ENCODE measurements around the gene PPL. TPM values are rescaled to one million over a fixed set of nuclear protein-coding genes. Genes with fewer than 3 reads are reported as not detected.

The PPL gene
- total RNA-seq, 2 donors from 2014 or later: 0.09 to 0.22 TPM

DNA sequence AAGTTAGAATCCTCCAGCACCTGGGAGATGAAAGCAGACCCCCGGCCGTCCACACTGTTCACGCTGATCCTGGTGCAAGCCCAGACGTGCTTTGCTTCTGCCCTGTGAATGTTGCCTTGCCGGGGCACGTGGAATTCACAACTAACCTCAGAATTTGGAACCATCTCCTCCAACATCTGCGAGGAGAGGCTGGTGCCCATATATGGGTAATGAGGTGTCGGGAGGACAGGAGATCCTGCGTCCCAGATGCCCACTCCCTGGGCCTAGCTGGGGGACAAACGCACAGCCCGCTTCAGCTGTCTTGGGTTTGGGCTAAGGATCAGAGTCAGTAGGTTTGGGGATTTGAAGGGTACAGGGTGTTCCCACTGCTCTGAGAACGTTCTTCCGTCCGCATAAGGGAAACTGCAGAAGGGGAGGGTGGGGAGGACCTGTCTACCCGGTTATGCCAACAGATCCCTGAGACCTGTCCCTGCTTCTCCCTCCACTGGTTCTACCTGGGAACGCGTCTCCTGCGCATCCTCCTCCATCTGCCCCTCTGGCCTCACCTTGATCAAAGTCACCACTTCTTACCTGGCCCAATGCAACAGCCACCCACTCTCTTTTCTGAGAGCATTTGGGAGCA, 14.1 kb downstream of the PPL start:
- H3K4me3 Mint-ChIP-seq: no peak overlapping the region
- ATAC-seq (replicated peaks in 1 of 2) (no peak), DNase-seq (no peak)
- H3K27ac Mint-ChIP-seq: no peak overlapping the region
- peaks cover 5 to 9% of the 10 kb centered on the region in 2 donors for H3K9me3 Mint-ChIP-seq
- peaks cover 4 to 6% of the 10 kb centered on the region in 2 donors for H3K36me3 Mint-ChIP-seq (ENCODE audit: insufficient read depth in 2 of 2)
- no peaks in the 10 kb centered on the region for H3K27me3 Mint-ChIP-seq (ENCODE audit: low read depth)
- H3K4me1 Mint-ChIP-seq (ENCODE audit: low read depth): no peaks in the 10 kb centered on the region

DNA sequence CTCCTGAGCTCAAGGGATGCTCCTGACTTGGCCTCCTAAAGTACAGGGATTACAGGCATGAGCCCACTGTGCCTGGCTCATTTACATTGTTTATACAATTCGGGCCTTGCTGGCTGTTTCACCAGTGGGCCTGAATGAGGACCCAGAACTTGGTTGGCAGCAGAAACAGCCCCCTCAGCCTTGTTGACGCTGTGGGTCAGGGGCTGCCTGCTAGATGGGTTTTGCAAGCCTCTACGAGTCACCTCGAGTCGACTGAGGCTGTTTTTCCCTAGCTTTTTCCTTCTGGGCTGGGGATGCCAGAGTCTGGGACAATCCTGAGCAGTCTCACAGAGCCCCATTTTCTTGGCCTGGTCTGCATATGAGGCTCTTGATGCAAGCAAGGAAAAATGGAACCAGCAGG, 16.1 kb downstream of the PPL start:
- no peaks in the 10 kb centered on the region for H3K36me3 Mint-ChIP-seq (ENCODE audit: insufficient read depth in 2 of 2)
- DNase-seq: no peak
- no peak for ATAC-seq (replicated peaks in 1 of 2)
- no peaks in the 10 kb centered on the region for H3K9me3 Mint-ChIP-seq
- no peak overlapping the region for H3K27ac Mint-ChIP-seq
- no peaks in the 10 kb centered on the region for H3K27me3 Mint-ChIP-seq (ENCODE audit: low read depth)
- no peaks in the 10 kb centered on the region for H3K4me1 Mint-ChIP-seq (ENCODE audit: low read depth)
- no peak overlapping the region for H3K4me3 Mint-ChIP-seq

- DNase-seq: no peak
- Mint-ChIP-seq H3K36me3 (ENCODE audit: insufficient read depth in 2 of 2) (no peaks in the 10 kb centered on the region), H3K27ac (no peak overlapping the region), H3K9me3 (no peaks in the 10 kb centered on the region), H3K4me1 (ENCODE audit: low read depth) (no peaks in the 10 kb centered on the region), H3K27me3 (ENCODE audit: low read depth) (no peaks in the 10 kb centered on the region), H3K4me3 (no peak overlapping the region)
- ATAC-seq (replicated peaks in 1 of 2): no peak
Observed at GRCh38 chr16:4918781-4919251, 18.1 kb downstream of the PPL start.

- H3K9me3 Mint-ChIP-seq: no peaks in the 10 kb centered on the region
- no peak for ATAC-seq (replicated peaks in 1 of 2)
- no peaks in the 10 kb centered on the region for H3K27me3 Mint-ChIP-seq (ENCODE audit: low read depth)
- H3K4me1 Mint-ChIP-seq (ENCODE audit: low read depth): no peaks in the 10 kb centered on the region
- H3K4me3 Mint-ChIP-seq: no peak overlapping the region
- H3K36me3 Mint-ChIP-seq (ENCODE audit: insufficient read depth in 2 of 2): no peaks in the 10 kb centered on the region
- H3K27ac Mint-ChIP-seq: no peak overlapping the region
- no peak for DNase-seq
Observed at GRCh38 chr16:4917117-4917516, 19.8 kb downstream of the PPL start.

DNA sequence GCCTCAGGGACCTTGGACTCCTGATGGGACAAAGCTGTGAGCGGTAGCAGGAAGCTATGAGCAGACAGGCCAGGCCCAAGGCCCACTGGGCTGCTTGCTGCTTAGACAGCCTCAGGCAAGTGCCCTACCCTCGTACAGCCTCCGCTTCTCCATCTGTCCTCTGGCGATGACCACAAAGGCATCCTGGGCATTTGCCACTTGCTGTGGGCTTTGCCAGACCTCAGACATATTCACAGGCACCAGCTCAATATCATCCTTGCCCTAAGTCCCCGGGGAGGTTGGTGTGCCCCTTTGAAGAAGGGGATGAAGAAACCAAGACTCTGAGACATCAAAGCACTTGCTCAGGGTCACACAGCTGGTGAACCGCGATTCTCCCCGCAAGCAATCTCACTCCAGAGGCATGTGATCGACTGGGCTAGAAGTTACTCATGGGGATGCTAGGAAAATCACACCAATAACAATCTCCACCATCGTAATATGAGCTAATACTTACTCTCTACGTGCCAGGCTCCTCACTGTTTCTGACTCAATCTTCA, 21.7 kb downstream of the PPL start:
- DNase-seq (no peak), ATAC-seq (replicated peaks in 1 of 2) (no peak)
- Mint-ChIP-seq H3K36me3 (ENCODE audit: insufficient read depth in 2 of 2) (no peaks in the 10 kb centered on the region), H3K4me3 (no peak overlapping the region), H3K27ac (no peak overlapping the region), H3K27me3 (ENCODE audit: low read depth) (no peaks in the 10 kb centered on the region), H3K9me3 (no peaks in the 10 kb centered on the region), H3K4me1 (ENCODE audit: low read depth) (no peaks in the 10 kb centered on the region)

DNA sequence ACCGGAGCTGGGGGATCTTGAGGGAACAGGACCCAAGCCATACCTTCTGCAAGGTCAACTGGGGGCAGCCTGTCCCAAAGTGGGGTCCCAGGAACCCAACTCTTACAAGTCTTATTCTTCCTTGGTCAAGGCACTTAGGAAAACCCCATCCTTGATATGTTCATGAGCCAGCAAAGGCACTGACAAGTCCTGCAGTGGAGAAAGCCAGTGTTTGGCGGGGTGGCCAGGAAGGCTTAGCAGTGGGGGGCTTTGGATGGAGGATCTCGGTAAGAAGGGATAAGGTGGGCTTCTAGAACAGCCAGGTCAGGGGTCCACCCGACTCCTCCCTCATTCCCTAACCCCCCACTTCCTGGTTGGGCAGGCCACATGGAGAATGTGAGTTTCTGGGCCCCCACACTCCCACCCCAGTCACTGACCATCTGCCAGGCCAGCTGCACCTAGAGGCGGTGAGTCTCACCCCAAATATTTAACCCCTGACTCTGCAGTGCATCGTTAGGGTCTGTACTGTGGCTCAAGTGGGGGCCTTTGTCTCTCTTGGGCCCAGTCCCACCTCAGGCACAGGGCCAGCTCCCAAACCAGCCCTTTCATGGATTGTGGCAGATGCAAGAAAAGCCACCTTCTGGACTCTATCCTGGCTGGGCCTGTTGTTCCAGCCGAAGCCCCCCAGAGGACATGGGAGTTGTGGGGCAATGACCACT, 22.3 kb downstream of the PPL start:
- H3K4me1 Mint-ChIP-seq (ENCODE audit: low read depth): no peaks in the 10 kb centered on the region

DNA sequence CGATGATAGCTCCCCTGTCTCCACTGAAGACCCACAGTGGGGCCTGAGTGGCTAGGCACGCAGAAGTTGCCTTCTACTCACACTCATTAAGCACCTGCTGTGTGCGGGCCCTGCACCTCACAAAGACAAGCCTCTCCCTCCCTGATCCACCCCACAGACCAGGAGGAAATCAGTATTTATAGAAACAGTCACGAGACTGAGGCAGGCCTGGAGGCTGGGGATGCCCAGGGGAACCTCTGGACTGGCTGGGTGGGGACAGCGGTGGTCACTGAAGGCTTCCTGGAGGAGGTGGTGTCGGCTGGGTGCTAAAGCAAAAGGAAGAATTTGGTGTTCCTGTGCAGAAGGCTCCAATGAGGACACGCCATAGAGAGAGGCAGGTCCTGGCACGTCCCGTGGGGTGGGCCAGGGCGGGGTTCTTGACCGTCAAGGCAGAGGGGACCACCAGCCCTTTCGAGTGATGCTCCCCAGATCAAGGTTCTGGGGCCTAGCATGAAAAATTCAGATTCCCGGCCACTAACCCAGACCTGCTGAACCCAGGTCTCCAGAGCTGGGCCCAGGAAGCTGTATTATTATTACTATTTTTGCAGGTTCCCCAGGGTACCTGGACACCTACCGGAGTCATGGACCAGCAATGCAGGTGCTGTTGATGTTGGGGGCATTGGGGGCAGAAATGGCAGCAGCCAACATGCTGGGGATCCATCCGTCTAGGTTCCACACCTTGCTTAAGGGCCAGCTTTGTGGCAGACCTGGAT, 23.0 kb downstream of the PPL start:
- Mint-ChIP-seq H3K9me3 (no peaks in the 10 kb centered on the region), H3K4me1 (ENCODE audit: low read depth) (no peaks in the 10 kb centered on the region), H3K36me3 (ENCODE audit: insufficient read depth in 2 of 2) (no peaks in the 10 kb centered on the region), H3K4me3 (no peak overlapping the region), H3K27me3 (ENCODE audit: low read depth) (no peaks in the 10 kb centered on the region), H3K27ac (no peak overlapping the region)
- ATAC-seq (replicated peaks in 1 of 2): no peak
- no peak for DNase-seq

More for the DNA sequence above, 22.3 kb downstream of the PPL start:
- no peaks in the 10 kb centered on the region for H3K27me3 Mint-ChIP-seq (ENCODE audit: low read depth)
- no peaks in the 10 kb centered on the region for H3K36me3 Mint-ChIP-seq (ENCODE audit: insufficient read depth in 2 of 2)
- H3K9me3 Mint-ChIP-seq: no peaks in the 10 kb centered on the region
- no peak overlapping the region for H3K27ac Mint-ChIP-seq
- no peak for ATAC-seq (replicated peaks in 1 of 2)
- DNase-seq: no peak
- H3K4me3 Mint-ChIP-seq: no peak overlapping the region

DNA sequence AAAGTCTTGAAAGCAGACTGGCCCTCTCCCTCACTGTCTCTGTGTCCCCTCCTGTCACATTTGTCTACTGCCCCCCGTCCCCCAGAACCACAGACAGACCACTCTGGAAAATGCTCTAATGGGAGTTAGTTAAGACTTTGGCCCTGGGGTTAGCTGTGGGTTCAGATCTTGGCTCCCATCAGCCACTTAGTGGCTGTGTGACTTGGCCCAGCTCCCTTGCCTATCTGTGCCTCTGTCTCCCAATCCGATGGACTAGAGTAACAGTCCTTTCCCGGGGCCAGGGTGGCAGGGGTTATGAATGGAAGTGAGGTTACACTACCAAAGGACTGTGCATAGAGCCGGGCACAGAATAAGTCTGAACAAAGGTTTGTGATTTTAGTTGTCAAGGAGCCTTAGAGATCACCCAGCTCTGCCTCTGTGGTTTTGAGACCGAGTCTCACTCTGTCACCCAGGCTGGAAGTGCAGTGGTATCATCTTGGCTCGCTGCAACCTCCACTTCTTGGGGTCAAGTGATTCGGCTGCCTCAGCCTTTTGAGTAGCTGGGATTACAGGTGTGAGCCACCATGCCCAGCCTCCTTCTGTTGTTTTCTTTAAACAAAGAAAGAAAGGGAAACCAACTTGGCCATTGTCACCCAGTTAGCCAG, 23.7 kb downstream of the PPL start:
- no peaks in the 10 kb centered on the region for H3K9me3 Mint-ChIP-seq
- no peak overlapping the region for H3K4me3 Mint-ChIP-seq
- ATAC-seq (replicated peaks in 1 of 2) (no peak), DNase-seq (no peak)
- no peak overlapping the region for H3K27ac Mint-ChIP-seq
- no peaks in the 10 kb centered on the region for H3K4me1 Mint-ChIP-seq (ENCODE audit: low read depth)
- no peaks in the 10 kb centered on the region for H3K36me3 Mint-ChIP-seq (ENCODE audit: insufficient read depth in 2 of 2)
- no peaks in the 10 kb centered on the region for H3K27me3 Mint-ChIP-seq (ENCODE audit: low read depth)

GRCh38 chr16:4911970-4912386, 25.0 kb downstream of the PPL start:
- H3K4me1 Mint-ChIP-seq (ENCODE audit: low read depth): no peaks in the 10 kb centered on the region
- no peaks in the 10 kb centered on the region for H3K27me3 Mint-ChIP-seq (ENCODE audit: low read depth)
- no peak overlapping the region for H3K4me3 Mint-ChIP-seq
- no peak for ATAC-seq (replicated peaks in 1 of 2)
- DNase-seq: no peak
- H3K36me3 Mint-ChIP-seq (ENCODE audit: insufficient read depth in 2 of 2): no peaks in the 10 kb centered on the region
- H3K27ac Mint-ChIP-seq: no peak overlapping the region
- no peaks in the 10 kb centered on the region for H3K9me3 Mint-ChIP-seq

DNA sequence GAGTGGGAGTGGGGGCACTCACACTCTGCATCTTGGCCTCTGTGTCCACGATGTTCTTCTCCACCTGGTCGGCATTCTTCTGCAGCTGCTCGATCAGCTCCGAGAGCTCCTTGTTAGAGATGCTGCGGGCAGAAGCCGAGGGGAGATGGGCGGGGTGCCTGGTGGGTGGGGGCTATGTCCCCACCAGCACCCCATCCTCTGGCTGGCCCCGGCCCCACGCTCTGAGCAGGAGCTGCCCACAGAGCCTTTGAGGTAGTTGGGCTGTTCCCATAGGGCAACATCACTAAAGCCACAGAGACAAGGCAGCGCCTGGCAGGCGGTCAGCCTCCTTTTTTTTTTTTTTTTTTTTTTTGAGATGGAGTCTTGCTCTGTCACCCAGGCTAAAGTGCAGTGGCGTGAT, 26.1 kb downstream of the PPL start:
- ATAC-seq (replicated peaks in 1 of 2) (no peak), DNase-seq (no peak)
- Mint-ChIP-seq H3K4me3 (no peak overlapping the region), H3K9me3 (no peaks in the 10 kb centered on the region), H3K4me1 (ENCODE audit: low read depth) (no peaks in the 10 kb centered on the region), H3K36me3 (ENCODE audit: insufficient read depth in 2 of 2) (no peaks in the 10 kb centered on the region), H3K27ac (no peak overlapping the region), H3K27me3 (ENCODE audit: low read depth) (no peaks in the 10 kb centered on the region)

DNA sequence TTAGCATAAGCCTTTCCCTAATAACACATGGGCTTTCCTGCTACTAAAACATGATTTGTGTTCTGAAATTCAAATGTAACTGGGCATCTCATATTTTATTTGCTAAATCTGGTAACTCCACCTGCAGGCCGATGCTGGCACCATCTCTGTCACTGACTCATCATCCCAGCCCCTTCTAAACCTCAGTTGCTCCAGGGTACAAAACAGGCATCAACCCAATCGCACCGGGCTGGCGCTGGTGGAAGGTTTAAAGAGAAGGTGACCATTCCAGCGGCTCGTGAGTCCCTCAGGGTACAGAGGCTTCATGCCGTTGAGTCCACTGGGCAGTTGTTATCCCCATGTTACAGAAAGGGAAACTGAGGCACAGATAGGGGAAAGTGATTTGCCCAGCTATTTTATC, 27.1 kb downstream of the PPL start:
- no peaks in the 10 kb centered on the region for H3K9me3 Mint-ChIP-seq
- H3K4me3 Mint-ChIP-seq: no peak overlapping the region

DNA sequence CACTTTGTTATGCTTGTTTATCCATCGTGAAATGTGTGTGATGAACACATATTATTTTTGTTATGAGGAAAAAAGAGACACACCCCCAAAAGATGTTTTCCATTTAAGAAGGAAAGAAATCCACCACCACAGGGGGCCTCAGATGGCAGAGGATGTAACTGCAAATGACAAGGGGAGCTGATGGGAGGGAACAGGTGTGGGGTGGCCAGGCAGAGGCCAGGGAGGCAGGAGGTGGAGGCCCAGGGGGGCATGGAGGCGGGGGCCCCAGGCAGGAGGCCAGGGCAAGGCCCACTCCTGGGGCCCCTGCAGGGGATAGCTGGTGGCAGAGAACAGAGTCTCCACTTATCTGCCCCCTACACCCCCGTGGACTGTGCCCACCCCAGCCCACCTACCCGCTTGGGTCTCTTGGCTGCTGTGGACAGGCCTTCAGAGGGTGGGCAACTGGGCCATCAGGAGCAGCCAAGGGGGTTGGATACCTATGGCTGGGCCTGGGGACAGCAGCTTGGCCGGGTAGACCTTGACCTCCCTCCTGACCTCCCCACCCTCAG, 28.0 kb downstream of the PPL start:
- DNase-seq: no peak
- Mint-ChIP-seq H3K4me1 (ENCODE audit: low read depth) (no peaks in the 10 kb centered on the region), H3K4me3 (no peak overlapping the region), H3K27me3 (ENCODE audit: low read depth) (no peaks in the 10 kb centered on the region), H3K36me3 (ENCODE audit: insufficient read depth in 2 of 2) (no peaks in the 10 kb centered on the region), H3K27ac (no peak overlapping the region), H3K9me3 (no peaks in the 10 kb centered on the region)
- ATAC-seq (replicated peaks in 1 of 2): no peak

More for the DNA sequence above, 27.1 kb downstream of the PPL start:
- no peaks in the 10 kb centered on the region for H3K4me1 Mint-ChIP-seq (ENCODE audit: low read depth)
- H3K27ac Mint-ChIP-seq: no peak overlapping the region
- DNase-seq: no peak
- no peaks in the 10 kb centered on the region for H3K27me3 Mint-ChIP-seq (ENCODE audit: low read depth)
- no peaks in the 10 kb centered on the region for H3K36me3 Mint-ChIP-seq (ENCODE audit: insufficient read depth in 2 of 2)
- ATAC-seq (replicated peaks in 1 of 2): no peak
